WERI-Rb-1 (cell line): ENCODE results near the gene TNRC6C.

Experiments
- DNase-seq: peaks from one replicate; pipeline ENCODE4 v3.0.0-alpha.2; 2020
- H3K27ac ChIP-seq: fragments of 250-450 bp; sonication (Bioruptor Pico); 2 replicates; pipeline ENCODE4 v1.5.1; 2020; ENCODE audit warnings: mild to moderate bottlenecking, moderate library complexity
- H3K27me3 ChIP-seq: fragments of 250-450 bp; sonication (Bioruptor Pico); 2 replicates; pipeline ENCODE4 v1.5.1; 2021; ENCODE audit warnings: mild to moderate bottlenecking, low read depth, moderate library complexity; ENCODE audit not compliant: insufficient read depth, severe bottlenecking
- H3K36me3 ChIP-seq: fragments of 250-450 bp; sonication (Bioruptor Pico); 2 replicates; pipeline ENCODE4 v1.5.1; 2020; ENCODE audit warnings: mild to moderate bottlenecking, moderate library complexity
- H3K4me3 ChIP-seq: 2 replicates; pipeline ENCODE4 v1.5.1; 2011; ENCODE audit warnings: low read depth, mild to moderate bottlenecking, control low read depth, low read length
- H3K9me3 ChIP-seq: fragments of 250-450 bp; sonication (Bioruptor Pico); 2 replicates; pipeline ENCODE4 v1.5.1; 2021; ENCODE audit warnings: mild to moderate bottlenecking, moderate library complexity; ENCODE audit not compliant: severe bottlenecking
- CTCF ChIP-seq: IDR thresholded peaks from 2 replicates; pipeline ENCODE4 v1.5.1; 2011; ENCODE audit warnings: low read depth, mild to moderate bottlenecking, control low read depth, inconsistent platforms, low read length

Gene TNRC6C

DNA sequence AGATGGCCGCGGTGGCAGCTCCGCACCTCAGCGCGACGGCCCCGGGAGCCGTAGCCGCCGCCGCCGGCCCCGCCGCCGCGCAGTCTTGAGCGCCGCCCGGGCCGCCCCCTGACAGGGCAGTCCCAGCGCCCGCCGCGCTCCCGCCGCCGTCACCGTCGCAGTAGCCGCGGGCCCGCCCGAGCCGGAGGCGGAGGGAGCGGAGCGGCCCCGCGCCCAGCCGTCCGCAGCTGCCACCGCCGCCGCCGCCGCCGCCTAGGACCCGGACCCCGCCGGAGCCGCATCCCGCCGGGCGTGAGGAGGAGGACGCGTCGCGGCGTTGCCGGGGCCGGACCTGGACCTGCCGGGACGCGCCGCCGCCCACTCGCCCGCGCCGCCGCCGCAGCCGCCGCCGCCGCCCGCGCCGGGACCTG is 218 bp downstream of the TNRC6C start:
- H3K9me3 ChIP-seq, result no peaks in the 10 kb centered on the region
- no peak for TF ChIP-seq CTCF
- H3K27ac ChIP-seq, result peak overlapping the region; percentile 26; the same call in 1 of the 2 replicates
- H3K36me3 ChIP-seq, result no peaks in the 10 kb centered on the region; the same call in 1 of the 2 replicates
- peak overlapping the region; percentile 16; the same call in 1 of the 2 replicates for H3K4me3 ChIP-seq
- no peak for DNase-seq
- H3K27me3 ChIP-seq, result peaks cover 4% of the 10 kb centered on the region

- Histone ChIP-seq H3K9me3 (no peaks in the 10 kb centered on the region), H3K4me3 (peak overlapping the region; percentile 62), H3K27ac (peak overlapping the region; percentile 33; the same call in 1 of the 2 replicates), H3K36me3 (no peaks in the 10 kb centered on the region; the same call in 1 of the 2 replicates), H3K27me3 (peaks cover 4% of the 10 kb centered on the region)
- no peak for TF ChIP-seq CTCF
- peak; percentile 24 for DNase-seq
These were observed 823 bp downstream of the TNRC6C start for GRCh38 chr17:77959126-77959925.

DNA sequence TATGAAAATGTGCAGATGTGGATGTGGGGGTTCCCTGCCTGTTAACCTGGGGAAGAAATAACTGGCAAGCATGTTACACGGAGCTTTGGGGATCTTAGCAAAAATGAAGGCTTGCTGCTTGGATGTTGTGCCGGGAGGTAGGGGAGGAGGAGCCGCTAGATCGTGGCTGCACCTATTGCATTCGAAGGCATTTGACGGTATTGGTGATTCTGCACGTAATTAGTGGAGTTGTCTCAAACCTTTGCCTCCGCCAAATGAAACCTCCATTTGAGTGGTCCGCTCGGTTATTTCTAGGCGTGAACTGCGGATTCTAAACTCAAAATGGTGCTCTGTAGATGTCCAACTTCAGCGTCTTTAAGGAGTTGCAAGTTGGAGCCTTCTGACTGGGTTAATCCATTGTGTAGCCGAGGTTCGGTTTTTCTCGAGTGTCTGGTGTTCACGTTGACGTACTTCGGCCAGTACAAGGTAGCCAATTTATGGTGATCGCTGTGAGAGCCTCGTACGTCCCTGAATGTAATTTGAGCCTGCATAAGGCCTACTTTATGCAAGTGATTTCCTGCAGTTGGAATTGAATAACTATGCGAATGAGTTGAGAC is 1.5 kb downstream of the TNRC6C start:
- no peak for TF ChIP-seq CTCF
- H3K27ac ChIP-seq, result peak overlapping the region; percentile 33; the same call in 1 of the 2 replicates
- H3K4me3 ChIP-seq, result peak overlapping the region; percentile 62
- H3K36me3 ChIP-seq, result no peaks in the 10 kb centered on the region; the same call in 1 of the 2 replicates
- H3K27me3 ChIP-seq, result peaks cover 4% of the 10 kb centered on the region
- no peak for DNase-seq
- H3K9me3 ChIP-seq, result no peaks in the 10 kb centered on the region

DNA sequence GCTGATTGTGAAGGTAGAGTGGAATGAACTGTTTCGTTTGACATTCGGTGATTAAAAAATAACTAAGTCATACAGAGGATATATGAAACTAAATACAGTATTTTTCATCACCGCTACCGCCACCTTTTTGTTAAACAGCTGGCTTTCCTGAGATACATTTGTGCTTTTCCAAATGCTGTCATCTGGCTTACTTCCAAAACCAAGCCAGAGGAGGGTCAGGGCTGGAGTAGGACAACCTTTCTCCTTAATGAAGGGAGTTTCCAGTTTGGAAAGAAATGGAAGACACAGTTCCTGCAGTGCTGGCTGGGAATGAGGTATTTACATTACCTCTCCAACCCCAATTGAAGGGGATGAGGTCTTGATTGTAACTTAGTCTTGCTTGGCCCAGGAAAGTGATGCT is 3.2 kb downstream of the TNRC6C start:
- Histone ChIP-seq H3K9me3 (no peaks in the 10 kb centered on the region), H3K27me3 (peaks cover 4% of the 10 kb centered on the region), H3K27ac (no peak overlapping the region), H3K4me3 (no peak overlapping the region), H3K36me3 (no peaks in the 10 kb centered on the region; the same call in 1 of the 2 replicates)
- TF ChIP-seq CTCF, result no peak
- DNase-seq, result no peak

- no peak overlapping the region for H3K4me3 ChIP-seq
- peaks cover 4% of the 10 kb centered on the region for H3K27me3 ChIP-seq
- no peak overlapping the region for H3K27ac ChIP-seq
- no peaks in the 10 kb centered on the region for H3K9me3 ChIP-seq
- DNase-seq, result no peak
- no peaks in the 10 kb centered on the region; the same call in 1 of the 2 replicates for H3K36me3 ChIP-seq
- no peak for TF ChIP-seq CTCF
These were observed 3.8 kb downstream of the TNRC6C start for GRCh38 chr17:77962348-77962747.
